ENCODE results near the gene GRIP1.

The GRIP1 gene

DNA sequence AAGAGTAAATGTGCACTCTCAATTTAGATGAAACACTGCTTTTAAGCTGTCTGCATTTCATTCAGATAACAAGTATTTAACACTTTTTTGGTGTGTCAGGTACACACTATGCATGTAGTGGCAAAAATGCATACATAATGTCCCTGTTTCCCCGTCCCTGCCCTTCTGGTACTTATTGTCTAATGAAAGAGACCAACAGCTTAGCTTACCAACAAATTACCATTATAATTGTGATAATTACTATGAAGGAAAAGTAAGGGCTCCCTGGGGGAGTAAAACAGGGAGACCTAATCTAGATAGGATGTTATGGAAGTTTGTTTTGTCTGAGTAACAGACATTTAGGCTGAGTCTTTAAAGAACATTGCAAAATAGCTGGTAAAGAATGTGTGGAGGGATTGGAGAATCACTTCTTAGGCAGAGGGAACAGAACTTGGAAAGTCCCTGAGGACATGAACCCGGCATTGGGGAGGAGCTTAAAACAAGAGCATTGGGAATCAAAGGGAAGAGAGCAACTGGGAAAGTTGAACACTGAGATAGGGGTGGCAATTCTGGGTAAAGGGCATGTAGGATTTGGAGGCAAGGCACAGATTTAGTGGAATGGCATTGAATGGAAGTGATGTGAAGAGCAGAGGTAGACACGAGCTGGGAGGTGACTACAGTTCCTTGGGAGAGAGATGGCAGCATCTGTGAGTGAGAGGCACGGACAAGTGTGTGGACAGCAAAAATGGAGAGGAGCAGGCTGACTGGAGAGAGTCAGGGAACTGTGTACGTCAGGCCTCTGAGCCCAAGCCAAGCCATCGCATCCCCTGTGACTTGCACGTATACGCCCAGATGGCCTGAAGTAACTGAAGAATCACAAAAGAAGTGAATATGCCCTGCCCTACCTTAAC lies 181.6 kb downstream of the GRIP1 start:
- no peak overlapping the region for H3K4me3 ChIP-seq (ENCODE audit: low read depth, low read length)

DNA sequence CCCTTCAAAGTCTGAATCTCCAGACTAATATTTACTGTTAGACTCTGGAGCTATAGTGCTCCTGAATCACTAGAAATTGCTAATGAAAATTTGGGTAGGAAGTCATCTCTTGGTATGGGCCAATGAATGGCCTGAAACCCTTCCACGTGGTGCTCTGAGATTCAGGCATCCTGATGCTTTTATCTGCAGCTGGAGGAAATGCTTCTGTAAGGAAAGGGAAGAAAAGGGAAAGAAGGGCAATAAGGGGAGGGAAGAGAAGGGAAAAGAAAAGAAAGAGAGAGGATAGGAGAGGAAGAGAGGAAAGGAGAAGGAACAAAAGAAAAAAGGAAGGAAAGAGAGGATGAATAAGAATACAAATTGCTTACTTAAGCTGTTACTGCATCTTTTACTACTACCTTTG lies 182.3 kb downstream of the GRIP1 start:
- TF ChIP-seq, protein P1, sequence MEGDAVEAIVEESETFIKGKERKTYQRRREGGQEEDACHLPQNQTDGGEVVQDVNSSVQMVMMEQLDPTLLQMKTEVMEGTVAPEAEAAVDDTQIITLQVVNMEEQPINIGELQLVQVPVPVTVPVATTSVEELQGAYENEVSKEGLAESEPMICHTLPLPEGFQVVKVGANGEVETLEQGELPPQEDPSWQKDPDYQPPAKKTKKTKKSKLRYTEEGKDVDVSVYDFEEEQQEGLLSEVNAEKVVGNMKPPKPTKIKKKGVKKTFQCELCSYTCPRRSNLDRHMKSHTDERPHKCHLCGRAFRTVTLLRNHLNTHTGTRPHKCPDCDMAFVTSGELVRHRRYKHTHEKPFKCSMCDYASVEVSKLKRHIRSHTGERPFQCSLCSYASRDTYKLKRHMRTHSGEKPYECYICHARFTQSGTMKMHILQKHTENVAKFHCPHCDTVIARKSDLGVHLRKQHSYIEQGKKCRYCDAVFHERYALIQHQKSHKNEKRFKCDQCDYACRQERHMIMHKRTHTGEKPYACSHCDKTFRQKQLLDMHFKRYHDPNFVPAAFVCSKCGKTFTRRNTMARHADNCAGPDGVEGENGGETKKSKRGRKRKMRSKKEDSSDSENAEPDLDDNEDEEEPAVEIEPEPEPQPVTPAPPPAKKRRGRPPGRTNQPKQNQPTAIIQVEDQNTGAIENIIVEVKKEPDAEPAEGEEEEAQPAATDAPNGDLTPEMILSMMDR (IDR thresholded peaks at IDR 0.05; ENCODE audit: low read depth, low read length), result no peak
- H3K4me3 ChIP-seq (ENCODE audit: low read depth, low read length), result no peak overlapping the region

More for the DNA sequence above, 181.6 kb downstream of the GRIP1 start:
- TF ChIP-seq, protein P1 (IDR thresholded peaks at IDR 0.05; ENCODE audit: low read depth, low read length), result no peak

DNA sequence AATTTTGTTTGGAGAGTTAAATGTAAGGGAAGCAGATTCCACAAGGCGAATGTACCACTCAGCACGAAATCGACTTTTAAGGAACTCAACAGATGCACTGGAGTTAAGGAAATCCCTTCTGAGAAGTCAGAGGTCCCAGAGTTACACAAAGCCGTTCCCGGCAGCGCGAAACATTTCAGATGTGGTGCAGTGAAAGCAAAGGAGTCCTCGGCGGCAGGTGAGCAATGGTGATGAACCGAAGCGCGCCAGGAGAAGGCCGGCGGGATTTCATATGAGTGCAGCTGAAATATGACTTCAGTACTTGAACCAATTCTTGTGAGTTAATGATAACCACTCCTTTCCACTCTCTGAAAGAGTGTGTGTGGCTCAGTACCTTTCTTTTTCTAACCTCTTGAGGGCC lies 183.2 kb downstream of the GRIP1 start:
- H3K4me3 ChIP-seq (ENCODE audit: low read depth, low read length), result no peak overlapping the region
- TF ChIP-seq, protein P1 (IDR thresholded peaks at IDR 0.05; ENCODE audit: low read depth, low read length), result no peak

DNA sequence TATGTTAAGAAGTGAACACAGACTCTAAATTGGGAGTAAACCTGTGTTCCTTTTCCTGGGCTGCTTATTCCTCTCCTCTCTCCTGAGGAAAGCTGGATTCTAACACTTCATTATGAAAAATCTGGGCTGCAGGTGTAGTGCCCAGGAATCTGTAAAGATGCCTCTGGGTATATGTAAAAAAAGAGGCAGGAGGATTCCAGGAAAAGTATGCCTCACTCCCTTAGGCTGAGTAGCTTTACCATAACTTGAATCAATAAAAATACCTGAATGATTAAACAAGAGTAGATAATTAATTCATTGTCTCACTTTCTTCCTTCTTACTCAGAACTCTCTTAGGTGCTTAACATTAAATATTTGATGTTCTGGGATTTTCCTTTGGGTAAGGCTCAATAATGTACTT lies 185.1 kb downstream of the GRIP1 start:
- no peak overlapping the region for H3K4me3 ChIP-seq (ENCODE audit: low read depth, low read length)
- TF ChIP-seq, protein P1 (IDR thresholded peaks at IDR 0.05; ENCODE audit: low read depth, low read length), result no peak

DNA sequence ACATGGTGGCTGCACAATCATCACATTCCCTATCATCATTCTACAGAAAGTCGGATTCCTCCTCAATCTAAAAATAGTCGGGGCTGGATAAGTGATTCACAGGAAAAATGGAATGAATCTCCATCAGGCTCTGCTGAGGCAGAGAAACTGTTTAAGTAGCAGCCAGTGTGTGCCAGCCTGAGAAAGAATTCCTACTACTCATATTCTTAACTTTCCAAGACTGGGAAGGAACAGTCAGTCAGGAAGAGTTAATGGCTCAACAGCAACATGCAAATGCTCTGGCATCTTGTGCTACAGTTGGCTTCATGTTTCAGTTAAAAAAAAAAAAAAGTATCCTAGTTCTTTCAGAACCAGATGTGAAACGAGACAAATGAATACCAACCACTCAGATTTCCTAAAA lies 187.0 kb downstream of the GRIP1 start:
- TF ChIP-seq, protein P1 (IDR thresholded peaks at IDR 0.05; ENCODE audit: low read depth, low read length), result no peak
- H3K4me3 ChIP-seq (ENCODE audit: low read depth, low read length), result no peak overlapping the region

DNA sequence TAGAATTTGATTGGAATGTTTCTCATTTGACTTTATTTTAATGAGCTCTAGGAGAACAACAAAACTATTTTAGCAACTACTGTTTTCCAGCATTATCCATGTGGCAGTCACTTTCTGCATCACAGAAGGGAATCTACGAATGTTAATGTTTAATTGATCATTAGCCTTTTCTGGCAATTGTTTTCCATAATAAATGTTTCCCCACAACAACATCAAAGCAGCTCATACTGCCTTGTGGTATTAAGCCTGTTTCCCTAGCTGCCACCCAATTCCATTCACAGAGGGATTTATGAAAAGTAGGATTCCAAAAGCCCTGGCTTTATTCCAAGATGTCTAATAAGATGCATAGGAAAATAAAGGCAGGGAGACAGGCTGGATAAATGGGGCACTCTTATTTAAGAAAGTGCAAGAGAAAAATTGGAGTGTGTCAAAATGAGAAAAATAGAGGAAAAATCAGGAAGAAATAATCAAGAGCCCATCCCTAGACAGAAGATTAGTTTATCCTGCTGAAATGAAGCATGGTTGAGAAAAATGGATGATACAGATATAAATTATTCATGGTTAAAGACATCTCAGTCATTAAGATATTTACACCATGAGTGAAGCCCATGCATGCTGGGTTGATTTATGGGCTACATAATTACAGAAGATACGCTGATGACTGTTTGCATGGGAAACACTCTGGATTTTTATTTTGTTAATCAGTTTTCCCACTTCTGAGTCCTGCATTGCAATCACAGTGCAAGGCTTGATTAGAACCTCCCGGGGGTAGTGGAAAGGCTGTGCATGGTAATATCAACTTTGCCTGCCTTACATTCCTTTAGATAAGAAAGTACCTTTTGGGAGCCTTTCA lies 196.3 kb downstream of the GRIP1 start:
- H3K4me3 ChIP-seq (ENCODE audit: low read depth, low read length), result no peak overlapping the region
- TF ChIP-seq, protein P1 (IDR thresholded peaks at IDR 0.05; ENCODE audit: low read depth, low read length), result no peak

DNA sequence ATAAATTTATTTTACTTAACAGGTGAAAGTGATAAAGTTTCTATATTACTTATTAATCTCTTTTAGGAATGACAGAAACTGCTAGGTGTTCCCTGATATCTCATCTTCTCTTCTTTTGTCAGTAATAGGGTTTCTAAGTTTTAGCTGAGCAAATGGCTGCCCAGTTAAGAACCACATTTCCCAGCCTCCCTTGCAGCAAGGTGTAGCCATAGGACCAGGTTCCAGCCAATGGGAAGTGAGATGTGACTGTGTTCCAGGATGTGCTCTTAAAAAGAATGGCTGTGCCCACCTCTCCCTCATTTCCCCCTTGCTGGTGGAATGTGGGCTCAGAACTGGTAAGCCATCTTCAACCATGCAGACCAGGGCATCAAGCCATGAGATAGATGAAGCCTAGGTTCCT lies 210.9 kb downstream of the GRIP1 start:
- no peak overlapping the region for H3K4me3 ChIP-seq (ENCODE audit: low read depth, low read length)
- TF ChIP-seq, protein P1 (IDR thresholded peaks at IDR 0.05; ENCODE audit: low read depth, low read length), result no peak
